GM19238 (cell line): ENCODE data around the gene PDZRN4.
"Not testable (repeated sequence)": the region's sequence is repeated elsewhere in the genome, so short reads cannot be mapped to it uniquely, and the experiment has no call there.

ENCODE experiments used
- DNase-seq: peaks from one replicate; pipeline ENCODE4 v3.0.0; 2011; ENCODE audit warnings: low spot score; ENCODE audit not compliant: insufficient read length

Gene PDZRN4

GRCh38 chr12:41280341-41281095 lies 92.4 kb downstream of the PDZRN4 start:
- not testable (repeated sequence) for DNase-seq

- not testable (repeated sequence) for DNase-seq
Measured at GRCh38 chr12:41285470-41285869, 97.3 kb downstream of the PDZRN4 start.

- DNase-seq, result no peak
Measured at GRCh38 chr12:41286426-41286825, 98.3 kb downstream of the PDZRN4 start.

- no peak for DNase-seq
Measured at GRCh38 chr12:41287500-41288141, 99.5 kb downstream of the PDZRN4 start.

- DNase-seq, result no peak
Measured at GRCh38 chr12:41288142-41288811, 100.2 kb downstream of the PDZRN4 start.

- DNase-seq, result no peak
Measured at GRCh38 chr12:41289501-41289900, 101.4 kb downstream of the PDZRN4 start.

- no peak for DNase-seq
Measured at GRCh38 chr12:41293011-41293410, 104.9 kb downstream of the PDZRN4 start.

- DNase-seq, result no peak
Measured at GRCh38 chr12:41293461-41293860, 105.3 kb downstream of the PDZRN4 start.

- no peak for DNase-seq
Measured at GRCh38 chr12:41302979-41303403, 114.9 kb downstream of the PDZRN4 start.

GRCh38 chr12:41304526-41304925 lies 116.4 kb downstream of the PDZRN4 start:
- DNase-seq, result no peak

GRCh38 chr12:41310367-41310766 lies 122.2 kb downstream of the PDZRN4 start:
- no peak for DNase-seq

- DNase-seq, result no peak
Measured at GRCh38 chr12:41311883-41312282, 123.8 kb downstream of the PDZRN4 start.

- DNase-seq, result not testable (repeated sequence)
Measured at GRCh38 chr12:41312451-41312850, 124.3 kb downstream of the PDZRN4 start.

- no peak for DNase-seq
Measured at GRCh38 chr12:41325336-41325735, 137.2 kb downstream of the PDZRN4 start.

GRCh38 chr12:41327096-41327895 lies 139.2 kb downstream of the PDZRN4 start:
- no peak for DNase-seq

- DNase-seq, result no peak
Measured at GRCh38 chr12:41333974-41334373, 145.9 kb downstream of the PDZRN4 start.

- DNase-seq, result no peak
Measured at GRCh38 chr12:41334390-41334789, 146.3 kb downstream of the PDZRN4 start.

GRCh38 chr12:41336041-41336549 lies 148.0 kb downstream of the PDZRN4 start:
- no peak for DNase-seq

- no peak for DNase-seq
Measured at GRCh38 chr12:41339784-41340183, 151.7 kb downstream of the PDZRN4 start.

- no peak for DNase-seq
Measured at GRCh38 chr12:41344776-41345470, 156.8 kb downstream of the PDZRN4 start.

- DNase-seq, result no peak
Measured at GRCh38 chr12:41348198-41348597, 160.1 kb downstream of the PDZRN4 start.
